OCI-LY3 (cell line): ENCODE measurements around the gene ABCD1.

ENCODE experiments used
- H2AFZ ChIP-seq: fragments of 200-600, 300-600 bp; shearing (Covaris generic); 2 replicates; pipeline ENCODE4 v1.6.0; 2014; ENCODE audit warnings: antibody characterized with exemption, low read depth, low read length
- H3K27ac ChIP-seq: fragments of 200-600, 300-600 bp; sonication (generic); 2 replicates; pipeline ENCODE4 v1.5.1; 2014; ENCODE audit warnings: mild to moderate bottlenecking, low read length, moderate library complexity, mixed read lengths
- H3K27me3 ChIP-seq: fragments of 200-600, 300-600 bp; sonication (generic); 2 replicates; pipeline ENCODE4 v1.6.1; 2014; ENCODE audit warnings: low read depth, low read length, mixed read lengths
- H3K36me3 ChIP-seq: fragments of 200-600, 300-600 bp; sonication (generic); replicated peaks from 2 replicates; pipeline ENCODE3; 2014; ENCODE audit warnings: low read depth, low read length, mixed read lengths
- H3K4me1 ChIP-seq: fragments of 300-600, 200-600 bp; sonication (generic); 2 replicates; pipeline ENCODE4 v1.6.1; 2014; ENCODE audit warnings: low read length, mixed read lengths
- H3K4me2 ChIP-seq: fragments of 200-600, 300-600 bp; sonication (generic); 2 replicates; pipeline ENCODE4 v1.6.1; 2014; ENCODE audit warnings: low read length, mixed read lengths
- H3K4me3 ChIP-seq: fragments of 300-600, 200-600 bp; sonication (generic); 2 replicates; pipeline ENCODE4 v1.5.1; 2014; ENCODE audit warnings: antibody characterized with exemption, mild to moderate bottlenecking, low read length, moderate library complexity
- H3K79me2 ChIP-seq: fragments of 300-600, 200-600 bp; shearing (Covaris generic); 2 replicates; pipeline ENCODE4 v1.6.1; 2014; ENCODE audit warnings: mild to moderate bottlenecking, low read length, mixed read lengths
- H3K9ac ChIP-seq: fragments of 300-600, 200-600 bp; shearing (Covaris generic); 2 replicates; pipeline ENCODE4 v1.6.0; 2014; ENCODE audit warnings: mild to moderate bottlenecking, low read length, moderate library complexity
- H3K9me3 ChIP-seq: fragments of 200-600, 300-600 bp; shearing (Covaris generic); 2 replicates; pipeline ENCODE4 v1.6.1; 2014; ENCODE audit warnings: low read length, mixed read lengths; ENCODE audit not compliant: insufficient read depth
- H4K20me1 ChIP-seq: fragments of 200-600, 300-600 bp; sonication (generic); 2 replicates; pipeline ENCODE4 v1.6.1; 2016; ENCODE audit warnings: low read length, mixed read lengths; ENCODE audit not compliant: insufficient read depth
- CTCF ChIP-seq: fragments of 200-600, 300-600 bp; sonication (generic); IDR thresholded peaks from 2 replicates; pipeline ENCODE4 v1.5.1; 2014; ENCODE audit warnings: antibody characterized with exemption, low read length, low read depth
- EZH2phosphoT487 ChIP-seq: fragments of 200-600 bp; shearing (Covaris generic); IDR thresholded peaks from 2 replicates; pipeline ENCODE4 v1.6.1; 2018; ENCODE audit warnings: antibody characterized with exemption, mixed run types, low read depth

Gene ABCD1

GRCh38 chrX:153772316-153773217, 47.9 kb downstream of the ABCD1 start:
- no peaks in the 10 kb centered on the region for H3K27me3 ChIP-seq
- no peak overlapping the region for H3K4me2 ChIP-seq
- H3K4me3 ChIP-seq: no peak overlapping the region
- H4K20me1 ChIP-seq: no peaks in the 10 kb centered on the region
- H3K36me3 ChIP-seq: no peaks in the 10 kb centered on the region
- no peak overlapping the region for H3K9ac ChIP-seq
- no peak overlapping the region for H2AFZ ChIP-seq
- H3K79me2 ChIP-seq: no peaks in the 10 kb centered on the region
- no peaks in the 10 kb centered on the region for H3K9me3 ChIP-seq
- no peak overlapping the region for H3K27ac ChIP-seq
- TF ChIP-seq CTCF: no peak
- no peak for TF ChIP-seq EZH2phosphoT487
- no peaks in the 10 kb centered on the region for H3K4me1 ChIP-seq

GRCh38 chrX:153773218-153773611, 48.6 kb downstream of the ABCD1 start:
- no peaks in the 10 kb centered on the region for H3K27me3 ChIP-seq
- no peak for TF ChIP-seq CTCF
- TF ChIP-seq EZH2phosphoT487: no peak
- H3K27ac ChIP-seq: no peak overlapping the region
- H3K36me3 ChIP-seq: no peaks in the 10 kb centered on the region
- no peak overlapping the region for H3K4me2 ChIP-seq
- H3K9me3 ChIP-seq: no peaks in the 10 kb centered on the region
- H3K79me2 ChIP-seq: no peaks in the 10 kb centered on the region
- H2AFZ ChIP-seq: no peak overlapping the region
- no peaks in the 10 kb centered on the region for H4K20me1 ChIP-seq
- no peaks in the 10 kb centered on the region for H3K4me1 ChIP-seq
- no peak overlapping the region for H3K4me3 ChIP-seq
- no peak overlapping the region for H3K9ac ChIP-seq

GRCh38 chrX:153773741-153774575, 49.3 kb downstream of the ABCD1 start:
- H3K36me3 ChIP-seq: no peaks in the 10 kb centered on the region
- H3K79me2 ChIP-seq: no peaks in the 10 kb centered on the region
- TF ChIP-seq EZH2phosphoT487 (no peak), CTCF (no peak)
- H3K4me1 ChIP-seq: no peaks in the 10 kb centered on the region
- H3K27me3 ChIP-seq: no peaks in the 10 kb centered on the region
- no peak overlapping the region for H3K27ac ChIP-seq
- H3K9me3 ChIP-seq: no peaks in the 10 kb centered on the region
- no peak overlapping the region for H3K9ac ChIP-seq
- no peak overlapping the region for H2AFZ ChIP-seq
- no peak overlapping the region for H3K4me2 ChIP-seq
- H3K4me3 ChIP-seq: no peak overlapping the region
- no peaks in the 10 kb centered on the region for H4K20me1 ChIP-seq
